ENCODE data around the gene MCOLN3.

Gene MCOLN3

DNA sequence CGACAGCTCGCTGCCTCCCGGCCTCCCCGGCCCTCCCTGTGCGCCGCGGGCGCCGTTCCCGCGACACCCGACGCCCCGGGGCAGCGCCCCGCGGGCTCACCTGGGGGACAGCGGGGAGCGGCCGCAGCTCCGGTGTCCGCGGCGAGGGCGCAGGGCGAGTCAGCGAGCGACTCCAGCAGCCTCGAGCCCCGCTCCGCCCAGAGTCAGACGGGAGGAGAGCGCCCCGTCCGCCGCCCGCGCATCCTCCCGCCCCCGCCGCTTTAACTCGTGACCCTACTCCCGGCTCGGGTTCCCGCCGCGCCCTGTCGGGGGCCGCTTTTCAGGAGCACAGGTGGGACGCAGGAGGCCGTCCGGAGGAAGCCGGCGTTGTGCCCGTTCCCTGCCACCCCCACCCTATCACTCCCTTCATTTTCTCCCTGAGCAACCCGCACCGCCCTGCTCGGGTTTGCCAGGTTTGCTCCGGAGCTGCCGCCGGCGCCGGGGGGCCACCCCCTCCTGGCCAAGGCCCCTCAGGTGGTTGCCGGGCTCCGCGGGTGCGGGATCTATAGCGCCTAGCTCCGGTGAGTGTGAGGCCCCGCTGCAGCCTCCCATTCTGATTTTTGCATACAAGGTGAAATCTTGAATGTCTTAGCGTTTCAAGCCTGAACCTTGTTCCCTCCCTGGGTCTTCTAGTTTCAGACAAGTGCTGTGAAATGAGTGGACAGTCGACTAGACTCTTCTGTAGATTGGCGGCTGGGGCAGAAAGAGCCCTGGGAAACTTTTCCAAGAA, at the start of gene MCOLN3:
TSS of gene MCOLN3 (minus strand) at position 205 of the 769 bp plus-strand sequence. CDS start 3,140 bp downstream, outside the sequence.
- in situ Hi-C loops (cut with MboI; ENCODE audit: low sequenced_read_pairs), result no loop called here

GRCh38 chr1:85093644-85094043, 45.3 kb upstream of the MCOLN3 start:
- in situ Hi-C loops (cut with MboI; ENCODE audit: low sequenced_read_pairs), result no loop called here

GRCh38 chr1:85091671-85092280, 43.5 kb upstream of the MCOLN3 start:
- in situ Hi-C loops (cut with MboI; ENCODE audit: low sequenced_read_pairs), result no loop called here

DNA sequence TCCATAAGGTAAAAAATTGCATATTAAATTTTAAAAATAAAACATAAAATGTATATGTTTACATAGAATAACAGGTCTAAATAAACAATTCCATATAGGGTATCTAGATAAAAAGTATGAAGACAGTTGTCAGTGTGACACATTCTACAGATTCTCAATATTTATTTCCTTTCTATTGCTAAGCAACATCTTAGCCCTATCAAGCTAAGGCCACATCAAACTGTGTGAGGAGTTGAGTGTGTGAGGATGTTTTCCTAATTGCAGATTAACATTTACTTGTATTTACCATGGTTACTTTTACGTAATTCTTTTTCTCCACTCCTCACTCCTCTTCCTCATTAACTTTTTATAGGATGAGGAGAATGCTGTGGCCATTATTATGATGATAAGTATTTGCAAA, 41.9 kb upstream of the MCOLN3 start:
- in situ Hi-C loops (cut with MboI; ENCODE audit: low sequenced_read_pairs), result no loop called here

- in situ Hi-C loops (cut with MboI; ENCODE audit: low sequenced_read_pairs), result no loop called here
Observed at GRCh38 chr1:85089203-85089602, 40.9 kb upstream of the MCOLN3 start.

DNA sequence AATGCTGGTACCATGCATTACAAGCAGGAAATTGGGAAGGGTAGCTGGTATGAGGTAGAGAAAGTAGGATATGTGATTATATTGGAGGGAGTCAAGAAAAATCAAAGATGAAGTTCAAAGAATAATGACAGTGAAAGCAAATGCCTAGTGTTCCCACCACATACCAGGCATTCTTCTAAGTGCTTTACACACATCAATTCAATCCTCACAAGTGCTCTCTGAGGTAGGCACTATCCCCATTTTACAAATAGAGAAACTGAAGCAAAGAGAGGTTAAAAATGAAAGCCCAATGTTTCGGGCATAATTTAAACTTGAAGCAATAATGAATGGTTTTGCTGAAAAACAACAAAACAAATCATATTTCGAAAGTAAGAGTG, 40.1 kb upstream of the MCOLN3 start:
- in situ Hi-C loops (cut with MboI; ENCODE audit: low sequenced_read_pairs), result no loop called here

DNA sequence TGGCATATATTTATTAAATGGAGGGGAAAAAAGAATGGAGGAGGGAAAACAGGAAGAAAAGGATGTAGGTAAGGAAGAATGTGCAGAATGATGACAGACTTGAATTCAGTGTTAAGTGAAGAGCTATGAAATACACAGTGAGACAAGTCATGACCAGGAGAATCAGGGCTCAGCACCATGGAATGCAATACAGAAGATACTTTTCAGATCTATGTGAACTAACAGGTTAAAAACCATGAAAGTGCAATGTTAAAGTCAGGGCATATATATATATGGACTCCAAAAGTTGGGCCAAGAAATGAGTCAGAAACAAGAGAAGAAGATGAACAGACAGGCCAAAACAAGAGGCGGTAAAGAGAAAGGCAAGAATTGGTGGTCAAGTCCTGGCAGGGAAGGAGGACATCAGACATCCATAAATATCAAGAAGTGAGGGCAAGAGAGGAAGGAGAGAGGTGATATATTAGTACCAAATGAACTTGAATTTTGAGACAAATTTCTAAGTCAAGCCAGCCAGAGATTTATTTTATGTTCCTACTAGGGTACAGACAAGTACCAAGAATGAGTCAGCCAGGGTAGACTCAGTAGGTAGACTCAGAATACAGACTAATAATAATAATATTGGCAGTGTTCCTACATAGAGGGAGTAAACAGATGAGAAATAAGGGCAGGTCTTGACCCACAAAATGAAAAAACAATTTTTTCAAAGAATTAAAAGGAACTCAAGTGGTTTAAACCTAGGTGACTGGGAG, 39.5 kb upstream of the MCOLN3 start:
- in situ Hi-C loops (cut with MboI; ENCODE audit: low sequenced_read_pairs), result no loop called here

- in situ Hi-C loops (cut with MboI; ENCODE audit: low sequenced_read_pairs), result no loop called here
Observed at GRCh38 chr1:85085417-85085816, 37.1 kb upstream of the MCOLN3 start.

DNA sequence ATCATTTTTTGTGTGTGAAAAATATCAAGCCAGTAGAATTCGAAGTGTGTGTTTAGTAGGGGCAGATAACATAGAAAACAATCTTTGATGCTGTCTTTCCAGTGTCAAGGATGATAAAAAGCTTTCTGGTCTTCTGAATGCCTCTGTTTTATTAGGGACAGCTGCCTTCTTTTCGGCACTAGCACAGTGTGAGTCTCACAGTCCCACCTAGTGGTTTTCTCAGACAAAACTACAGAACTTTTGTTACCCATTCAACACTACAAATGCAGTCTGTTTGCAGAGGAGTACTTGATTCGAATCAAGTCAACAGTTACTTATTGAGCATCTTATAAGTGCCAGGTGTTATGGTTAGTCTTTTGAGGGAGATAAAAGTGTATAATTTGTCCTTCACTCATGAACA, 30.6 kb upstream of the MCOLN3 start:
- in situ Hi-C loops (cut with MboI; ENCODE audit: low sequenced_read_pairs), result no loop called here

GRCh38 chr1:85074365-85074964, 26.2 kb upstream of the MCOLN3 start:
- in situ Hi-C loops (cut with MboI; ENCODE audit: low sequenced_read_pairs), result no loop called here

- in situ Hi-C loops (cut with MboI; ENCODE audit: low sequenced_read_pairs), result no loop called here
Observed at GRCh38 chr1:85070972-85071492, 22.7 kb upstream of the MCOLN3 start.

DNA sequence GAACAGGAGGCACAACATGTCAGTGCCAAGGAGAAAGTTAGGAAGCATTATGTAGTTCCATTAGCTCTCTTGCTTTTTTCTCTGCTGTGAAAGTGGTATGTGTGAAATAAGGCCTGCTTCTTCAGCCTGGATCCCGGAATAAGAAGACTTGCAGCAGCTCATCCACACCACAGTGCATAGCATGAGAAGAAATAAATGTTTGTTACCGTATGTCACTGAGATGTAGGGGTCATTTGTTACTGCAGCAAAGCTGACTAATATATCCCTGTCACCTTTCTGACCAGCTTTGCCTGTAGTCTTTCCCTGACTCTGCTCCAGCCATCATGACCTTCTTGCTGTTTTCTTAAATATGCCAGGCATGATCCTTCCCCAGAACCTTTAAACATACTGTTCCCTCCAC, 20.5 kb upstream of the MCOLN3 start:
- in situ Hi-C loops (cut with MboI; ENCODE audit: low sequenced_read_pairs), result no loop called here

- in situ Hi-C loops (cut with MboI; ENCODE audit: low sequenced_read_pairs), result no loop called here
Observed at GRCh38 chr1:85065550-85065949, 17.2 kb upstream of the MCOLN3 start.

DNA sequence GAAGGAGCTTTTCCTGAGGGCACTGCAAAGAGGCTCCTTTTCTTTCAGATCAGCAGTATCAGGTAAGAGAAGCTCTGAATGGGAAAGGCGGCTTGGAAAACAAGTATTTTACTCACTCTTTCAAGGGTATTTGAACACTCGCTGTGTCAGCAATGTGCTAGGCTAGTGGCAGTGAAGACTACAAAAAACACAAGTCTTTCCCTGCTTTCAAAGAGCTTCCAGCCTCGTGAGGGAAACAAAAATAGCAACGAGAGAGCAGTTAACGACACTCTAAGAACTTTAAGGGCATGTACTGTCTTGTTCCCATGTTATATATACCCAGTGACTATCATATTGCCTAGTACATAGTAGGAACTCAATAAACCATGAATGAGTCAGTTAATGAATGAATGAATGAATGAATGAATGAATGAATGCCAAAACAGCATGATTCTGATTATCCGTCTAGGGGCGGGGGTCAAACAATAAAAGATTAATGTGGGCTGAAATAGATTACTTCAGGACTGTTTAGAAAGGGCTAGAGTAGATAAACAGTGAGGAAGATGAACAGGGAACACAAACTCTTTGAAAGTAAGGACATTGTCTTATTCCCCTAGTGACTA, 14.2 kb upstream of the MCOLN3 start:
- in situ Hi-C loops (cut with MboI; ENCODE audit: low sequenced_read_pairs), result no loop called here

DNA sequence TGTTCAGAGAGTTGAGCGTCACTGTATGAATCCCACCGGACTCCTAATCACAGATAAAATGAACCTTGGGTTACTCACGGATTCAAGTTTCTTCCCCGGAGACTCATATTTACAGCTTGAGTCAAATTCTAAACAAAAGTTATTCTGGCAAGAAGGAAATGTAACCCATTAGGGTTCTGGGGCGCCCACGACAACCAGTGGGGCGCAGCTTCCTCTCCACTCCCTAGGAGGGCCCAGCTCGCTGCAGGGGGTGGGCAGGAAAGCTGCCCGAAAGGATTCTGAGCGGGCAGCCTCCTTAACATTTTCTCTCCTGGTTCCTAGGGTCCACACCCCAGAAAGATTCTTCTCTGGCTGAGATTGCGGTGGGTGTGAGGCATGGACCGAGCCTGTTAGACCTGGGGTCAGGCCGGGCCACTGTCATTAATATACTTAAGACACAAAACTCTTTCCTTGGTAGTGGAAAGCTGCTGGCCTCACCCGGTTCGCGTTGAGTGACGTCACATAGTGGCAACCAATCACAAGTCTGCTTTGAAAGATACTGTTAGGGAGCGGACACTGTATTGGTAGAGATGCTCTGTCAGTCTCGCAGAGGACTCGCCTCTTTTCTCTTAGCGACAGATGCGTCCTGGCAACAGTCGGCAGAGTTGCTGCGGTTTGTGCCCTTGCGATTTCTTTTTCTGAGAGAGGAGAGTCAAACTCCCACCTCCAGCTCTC, 13.6 kb upstream of the MCOLN3 start:
- in situ Hi-C loops (cut with MboI; ENCODE audit: low sequenced_read_pairs), result no loop called here

- in situ Hi-C loops (cut with MboI; ENCODE audit: low sequenced_read_pairs), result no loop called here
Observed at GRCh38 chr1:85060038-85060437, 11.7 kb upstream of the MCOLN3 start.

- in situ Hi-C loops (cut with MboI; ENCODE audit: low sequenced_read_pairs), result no loop called here
Observed at GRCh38 chr1:85059563-85059962, 11.3 kb upstream of the MCOLN3 start.

- in situ Hi-C loops (cut with MboI; ENCODE audit: low sequenced_read_pairs), result no loop called here
Observed at GRCh38 chr1:85058786-85059185, 10.5 kb upstream of the MCOLN3 start.

DNA sequence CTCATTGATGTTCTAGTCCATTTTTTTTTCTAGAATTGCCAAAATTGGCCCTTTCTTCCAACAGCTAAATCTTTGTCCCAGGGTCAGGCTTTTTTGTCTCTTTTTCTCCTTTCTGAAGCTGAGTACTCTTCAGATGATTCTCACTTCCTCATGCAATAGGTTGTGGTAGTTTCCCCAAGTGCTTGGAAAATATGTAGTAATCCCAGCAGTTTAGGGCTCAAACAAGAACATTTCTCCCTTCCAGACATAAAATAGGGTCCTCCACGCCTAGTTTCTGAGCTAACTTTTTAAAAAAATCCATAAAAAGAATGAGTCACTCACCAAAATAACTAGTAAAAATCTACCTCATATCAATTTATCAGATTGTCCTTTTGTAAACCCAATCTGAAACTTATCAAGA, 10.0 kb upstream of the MCOLN3 start:
- in situ Hi-C loops (cut with MboI; ENCODE audit: low sequenced_read_pairs), result no loop called here

DNA sequence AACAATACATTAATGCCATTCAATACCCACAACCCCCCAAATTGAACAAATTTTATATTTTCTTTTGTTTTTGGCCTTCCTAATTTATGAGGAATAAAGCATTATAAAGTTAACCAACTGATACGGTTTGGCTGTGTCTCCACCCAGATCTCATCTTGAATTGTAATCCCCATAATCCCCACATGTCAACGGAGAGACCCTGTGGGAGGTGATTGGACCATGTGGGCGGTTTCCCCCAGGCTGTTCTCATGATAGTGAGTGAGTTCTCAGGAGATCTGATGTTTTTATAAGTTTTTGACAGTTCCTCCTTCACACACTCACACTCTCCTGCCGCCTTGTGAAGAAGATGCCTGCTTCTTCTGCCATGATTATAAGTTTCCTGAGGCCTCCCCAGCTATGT, 6.4 kb upstream of the MCOLN3 start:
- in situ Hi-C loops (cut with MboI; ENCODE audit: low sequenced_read_pairs), result no loop called here

All from HL-60/S4 treated with phorbol 12-myristate 13-acetate at 8.2 ng/mL for 4 days and 3 days (cell line).